Hepatocyte (in vitro differentiated cells): ENCODE results near the gene ELK4.

Source experiments
- EZH2 ChIP-seq: fragments of 200-600 bp; sonication (generic); IDR thresholded peaks from 2 replicates; pipeline ENCODE4 v1.6.1; 2016; ENCODE audit warnings: antibody characterized with exemption, mild to moderate bottlenecking, borderline replicate concordance
- TF ChIP-seq, protein P1 (sequence below): fragments of 200-600 bp; sonication (generic); IDR thresholded peaks from 2 replicates; pipeline ENCODE4 v1.5.1; 2016; ENCODE audit warnings: antibody characterized with exemption, mild to moderate bottlenecking; ENCODE audit not compliant: poor library complexity

DNA sequence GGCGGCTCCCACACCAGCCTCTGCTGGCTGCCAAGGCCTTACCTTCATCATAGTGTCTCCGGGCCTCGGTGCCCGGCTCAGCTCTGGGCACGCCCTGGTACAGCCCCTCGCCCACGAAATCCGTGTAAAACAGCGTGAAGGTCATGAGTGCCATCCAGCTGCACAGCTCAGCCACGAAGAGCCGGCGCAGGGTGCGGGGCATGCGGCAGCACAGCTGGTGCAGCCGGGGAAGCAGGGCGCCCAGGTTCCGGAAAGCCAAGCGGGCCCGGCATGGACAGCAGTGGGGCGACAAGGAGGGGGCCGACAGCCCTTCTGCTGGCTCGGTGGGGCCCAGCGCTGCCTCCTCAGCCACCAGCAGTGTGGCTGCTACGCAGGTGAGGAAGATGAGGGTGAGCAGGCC, 31.0 kb upstream of the ELK4 start:
- TF ChIP-seq, protein P1, sequence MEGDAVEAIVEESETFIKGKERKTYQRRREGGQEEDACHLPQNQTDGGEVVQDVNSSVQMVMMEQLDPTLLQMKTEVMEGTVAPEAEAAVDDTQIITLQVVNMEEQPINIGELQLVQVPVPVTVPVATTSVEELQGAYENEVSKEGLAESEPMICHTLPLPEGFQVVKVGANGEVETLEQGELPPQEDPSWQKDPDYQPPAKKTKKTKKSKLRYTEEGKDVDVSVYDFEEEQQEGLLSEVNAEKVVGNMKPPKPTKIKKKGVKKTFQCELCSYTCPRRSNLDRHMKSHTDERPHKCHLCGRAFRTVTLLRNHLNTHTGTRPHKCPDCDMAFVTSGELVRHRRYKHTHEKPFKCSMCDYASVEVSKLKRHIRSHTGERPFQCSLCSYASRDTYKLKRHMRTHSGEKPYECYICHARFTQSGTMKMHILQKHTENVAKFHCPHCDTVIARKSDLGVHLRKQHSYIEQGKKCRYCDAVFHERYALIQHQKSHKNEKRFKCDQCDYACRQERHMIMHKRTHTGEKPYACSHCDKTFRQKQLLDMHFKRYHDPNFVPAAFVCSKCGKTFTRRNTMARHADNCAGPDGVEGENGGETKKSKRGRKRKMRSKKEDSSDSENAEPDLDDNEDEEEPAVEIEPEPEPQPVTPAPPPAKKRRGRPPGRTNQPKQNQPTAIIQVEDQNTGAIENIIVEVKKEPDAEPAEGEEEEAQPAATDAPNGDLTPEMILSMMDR = no peak
- no peak for TF ChIP-seq EZH2
